ENCODE results near the gene HMCN2.

- TF ChIP-seq EZH2phosphoT487 (IDR thresholded peaks at IDR 0.05; ENCODE audit: insufficient read depth, low read depth) (no peak), EZH2 (IDR thresholded peaks at IDR 0.05; ENCODE audit: insufficient read depth, poor library complexity, severe bottlenecking) (no peak)
These were observed 64.8 kb downstream of the HMCN2 start for GRCh38 chr9:130330202-130330862.

All from GM23248 (cell line).